ENCODE data around the gene EEF2KMT. TPM values are rescaled to one million over a fixed set of nuclear protein-coding genes. Genes with fewer than 3 reads are reported as not detected.
A peak's percentile ranks its signal among the peaks of the same experiment; 100 is the strongest.
"Not testable (repeated sequence)": the region's sequence is repeated elsewhere in the genome, so short reads cannot be mapped to it uniquely, and the experiment has no call there.

EEF2KMT gene
- total RNA-seq, 3 donors from 2014 or later, result 19.8 to 30.2 (median 27.3) TPM

GRCh38 chr16:5103296-5104032 is 5.9 kb upstream of the EEF2KMT start:
- not testable (repeated sequence) for DNase-seq; H3K9me3 Mint-ChIP-seq; H3K4me3 Mint-ChIP-seq; H3K27me3 Mint-ChIP-seq (ENCODE audit: low read depth); H3K4me1 Mint-ChIP-seq (ENCODE audit: low read depth); H3K36me3 Mint-ChIP-seq (ENCODE audit: insufficient read depth); ATAC-seq

DNA sequence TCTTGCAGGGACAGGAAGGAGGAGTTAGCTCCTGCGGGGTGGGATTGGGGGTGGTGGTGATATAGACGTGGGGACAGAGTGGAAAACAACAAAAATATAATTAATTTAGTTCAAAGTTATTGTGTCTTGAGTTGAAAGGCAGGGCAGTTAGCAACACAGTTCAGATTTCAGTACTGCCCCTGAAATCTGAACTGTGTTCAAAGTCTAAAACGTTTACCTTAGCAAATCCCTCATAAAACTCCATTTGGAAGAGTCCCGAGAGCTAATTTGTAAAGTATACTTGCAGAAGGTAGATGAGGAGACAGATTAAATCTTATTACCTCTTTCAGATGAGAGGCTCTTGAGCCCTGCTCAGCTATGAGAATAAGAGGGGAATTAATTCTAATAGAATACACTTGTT is 1.6 kb upstream of the EEF2KMT start:
- H3K36me3 Mint-ChIP-seq (ENCODE audit: insufficient read depth); H3K9me3 Mint-ChIP-seq; DNase-seq; ATAC-seq; H3K27me3 Mint-ChIP-seq (ENCODE audit: low read depth): not testable (repeated sequence)
- Mint-ChIP-seq H3K4me1 (ENCODE audit: low read depth) (peaks cover 23% of the 10 kb centered on the region), H3K4me3 (peak overlapping the region; percentile 89)

- Mint-ChIP-seq H3K4me1 (ENCODE audit: low read depth) (peaks cover 23% of the 10 kb centered on the region), H3K4me3 (peak overlapping the region; percentile 89)
- H3K36me3 Mint-ChIP-seq (ENCODE audit: insufficient read depth); H3K27me3 Mint-ChIP-seq (ENCODE audit: low read depth); H3K9me3 Mint-ChIP-seq; ATAC-seq: not testable (repeated sequence)
- DNase-seq, result peak; percentile 96
Measured at GRCh38 chr16:5098221-5099159, 895 bp upstream of the EEF2KMT start.

DNA sequence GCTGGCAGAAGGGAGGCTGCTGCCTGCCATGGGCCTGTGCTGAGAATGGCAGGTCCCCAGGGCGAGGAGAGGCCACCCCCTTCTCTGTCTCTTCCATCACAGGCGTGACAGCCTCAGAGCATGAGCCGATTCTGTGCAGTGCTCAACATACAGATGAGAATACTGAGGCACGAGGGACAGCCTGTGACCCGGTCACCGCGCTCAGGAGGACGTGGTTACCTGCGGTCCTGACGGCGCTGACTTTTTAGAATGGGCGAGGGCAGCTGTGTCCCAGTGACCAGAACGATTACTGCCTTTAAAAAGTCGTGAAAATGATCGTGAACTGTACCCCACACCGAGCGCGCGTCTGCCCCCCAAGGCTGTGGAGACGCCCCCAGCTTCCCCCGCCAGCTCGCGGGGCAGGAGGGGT is 530 bp downstream of the EEF2KMT start:
- not testable (repeated sequence) for ATAC-seq

DNA sequence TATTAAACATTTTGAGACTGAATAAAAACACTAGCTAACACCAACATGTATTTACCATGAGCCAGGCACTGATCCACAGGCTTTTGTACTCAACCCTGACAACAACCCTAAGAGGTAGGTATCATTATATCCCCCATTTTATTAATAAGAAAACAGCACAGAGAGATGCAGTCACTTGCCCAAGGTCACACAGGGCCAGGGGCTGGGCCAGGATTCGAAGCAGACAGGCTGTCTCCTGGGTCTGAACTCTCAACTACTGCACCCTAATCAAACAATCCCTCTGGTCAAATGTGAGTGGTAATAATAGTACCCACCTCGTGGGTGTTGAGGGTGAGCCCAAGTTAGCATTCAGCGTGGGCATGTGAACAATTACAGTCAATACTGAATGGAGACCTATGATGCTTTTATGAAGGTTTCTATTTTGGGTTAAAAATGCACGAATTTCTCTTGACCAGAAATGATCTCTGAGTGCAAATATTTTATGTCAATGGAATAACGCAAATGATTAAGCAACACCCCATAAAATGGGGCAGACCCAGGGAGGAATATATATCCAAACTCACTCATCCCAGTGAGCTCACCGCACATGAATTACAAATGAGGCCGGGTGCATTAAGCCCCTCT is 1.0 kb downstream of the EEF2KMT start:
- H3K9me3 Mint-ChIP-seq; H3K27me3 Mint-ChIP-seq (ENCODE audit: low read depth); DNase-seq; H3K36me3 Mint-ChIP-seq (ENCODE audit: insufficient read depth); ATAC-seq: not testable (repeated sequence)
- H3K4me3 Mint-ChIP-seq, result peak overlapping the region; percentile 89
- H3K4me1 Mint-ChIP-seq (ENCODE audit: low read depth), result peaks cover 28% of the 10 kb centered on the region

More for the DNA sequence above, 530 bp downstream of the EEF2KMT start:
- Mint-ChIP-seq H3K4me3 (peak overlapping the region; percentile 89), H3K4me1 (ENCODE audit: low read depth) (peaks cover 27% of the 10 kb centered on the region)
- DNase-seq, result peak; percentile 26
- not testable (repeated sequence) for H3K27me3 Mint-ChIP-seq (ENCODE audit: low read depth); H3K9me3 Mint-ChIP-seq; H3K36me3 Mint-ChIP-seq (ENCODE audit: insufficient read depth)

- H3K27me3 Mint-ChIP-seq (ENCODE audit: low read depth); H3K9me3 Mint-ChIP-seq; H3K36me3 Mint-ChIP-seq (ENCODE audit: insufficient read depth); ATAC-seq; DNase-seq: not testable (repeated sequence)
- H3K4me3 Mint-ChIP-seq, result peak overlapping the region; percentile 35
- peaks cover 28% of the 10 kb centered on the region for H3K4me1 Mint-ChIP-seq (ENCODE audit: low read depth)
Measured at GRCh38 chr16:5095145-5095830, 2.3 kb downstream of the EEF2KMT start.

DNA sequence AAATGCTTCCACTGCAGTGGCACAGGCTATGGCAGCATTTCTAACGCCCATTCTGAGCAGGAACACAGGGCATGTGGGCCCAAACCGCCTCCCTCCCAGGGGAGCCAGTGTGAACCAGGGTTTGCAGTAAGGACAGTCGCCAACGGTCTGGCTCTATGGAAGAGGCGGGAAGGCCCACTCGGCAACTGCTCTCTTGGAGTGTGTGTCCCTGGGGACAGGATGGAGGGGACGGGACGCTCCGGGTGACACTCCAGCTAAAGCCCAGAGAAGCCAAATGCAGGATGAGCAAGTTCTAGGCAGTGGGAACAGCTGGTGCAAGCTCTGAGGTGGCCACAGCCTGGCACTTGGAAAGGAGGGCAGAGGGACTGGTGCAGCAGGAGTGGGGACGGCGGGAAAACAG is 3.8 kb downstream of the EEF2KMT start:
- not testable (repeated sequence) for H3K9me3 Mint-ChIP-seq; H3K36me3 Mint-ChIP-seq (ENCODE audit: insufficient read depth); H3K4me3 Mint-ChIP-seq; H3K27me3 Mint-ChIP-seq (ENCODE audit: low read depth); ATAC-seq; DNase-seq
- H3K4me1 Mint-ChIP-seq (ENCODE audit: low read depth), result peaks cover 26% of the 10 kb centered on the region

DNA sequence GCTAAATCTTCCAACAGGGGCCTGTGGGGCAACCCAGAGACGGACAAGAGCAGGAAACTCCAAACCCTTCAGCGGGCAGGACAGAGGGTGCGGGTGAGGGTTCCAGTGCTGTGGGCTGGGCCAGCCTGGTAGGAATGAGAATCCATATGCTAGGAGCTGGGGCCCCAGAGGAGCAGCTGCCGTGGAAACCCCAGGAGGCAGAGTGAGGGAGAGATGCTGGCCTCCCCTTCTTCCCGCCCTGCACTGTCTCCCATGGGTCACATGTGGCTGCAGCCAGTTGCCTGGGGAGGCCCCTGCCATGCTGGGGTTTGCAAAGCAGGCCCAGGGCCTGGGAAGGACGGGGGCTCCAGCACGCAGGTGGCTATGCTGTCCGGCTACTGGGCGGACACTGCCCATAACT is 4.5 kb downstream of the EEF2KMT start:
- not testable (repeated sequence) for ATAC-seq; H3K27me3 Mint-ChIP-seq (ENCODE audit: low read depth); H3K9me3 Mint-ChIP-seq; H3K36me3 Mint-ChIP-seq (ENCODE audit: insufficient read depth); H3K4me3 Mint-ChIP-seq; DNase-seq
- peaks cover 25% of the 10 kb centered on the region for H3K4me1 Mint-ChIP-seq (ENCODE audit: low read depth)

DNA sequence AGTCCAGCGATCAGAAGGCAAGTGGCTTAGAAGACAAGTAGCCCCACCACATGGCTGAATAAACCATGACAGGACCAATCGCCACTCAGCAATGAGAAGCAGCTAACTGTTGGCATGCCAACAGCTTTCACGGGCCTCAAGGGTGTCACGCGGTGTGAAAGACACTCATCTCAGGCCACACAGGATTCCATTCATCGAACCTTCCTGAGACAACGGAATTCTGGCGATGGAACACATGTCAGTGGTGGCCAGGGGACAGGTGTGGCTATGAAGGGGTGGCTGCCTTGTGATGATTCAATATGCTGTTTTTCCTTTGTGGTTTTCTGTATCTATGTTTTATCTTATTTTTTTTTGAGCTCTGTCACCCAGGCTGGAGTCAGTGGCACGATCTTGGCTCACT is 7.0 kb downstream of the EEF2KMT start:
- DNase-seq; H3K36me3 Mint-ChIP-seq (ENCODE audit: insufficient read depth); H3K27me3 Mint-ChIP-seq (ENCODE audit: low read depth); ATAC-seq; H3K9me3 Mint-ChIP-seq; H3K4me3 Mint-ChIP-seq: not testable (repeated sequence)
- peaks cover 15% of the 10 kb centered on the region for H3K4me1 Mint-ChIP-seq (ENCODE audit: low read depth)

DNA sequence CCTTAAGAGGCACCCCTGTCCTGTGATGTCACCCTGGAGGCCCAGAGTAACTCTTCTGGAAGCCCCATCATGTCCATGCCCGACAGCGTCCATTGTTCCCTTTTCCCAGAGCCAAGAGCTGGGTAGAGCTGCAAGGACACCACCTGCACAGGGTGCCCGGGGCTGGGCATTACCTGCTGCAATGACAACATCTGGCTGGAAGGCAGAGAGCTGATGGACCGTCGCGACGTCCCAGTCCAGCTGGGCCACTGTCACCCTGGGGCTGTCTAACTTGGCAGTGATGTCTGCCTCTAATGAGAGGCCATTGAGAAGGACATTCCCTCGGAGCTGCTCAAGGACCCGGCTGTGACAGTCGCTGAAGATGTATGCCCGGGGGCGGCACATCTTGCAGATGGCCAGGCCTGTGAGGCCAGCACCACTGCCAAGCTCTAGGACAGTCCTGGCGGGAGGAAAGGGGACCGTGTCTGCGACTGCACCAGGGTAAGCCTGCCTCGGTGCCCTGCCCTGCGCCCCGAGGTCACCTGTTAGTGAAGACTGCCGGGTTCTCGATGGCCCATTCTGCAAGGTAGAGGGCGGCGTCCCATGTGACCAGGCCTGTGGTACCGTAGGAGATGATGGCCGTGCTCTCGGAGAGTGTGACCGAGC is 7.6 kb downstream of the EEF2KMT start:
- not testable (repeated sequence) for H3K36me3 Mint-ChIP-seq (ENCODE audit: insufficient read depth); H3K4me1 Mint-ChIP-seq (ENCODE audit: low read depth); H3K27me3 Mint-ChIP-seq (ENCODE audit: low read depth)

GRCh38 chr16:5088936-5089335 is 8.7 kb downstream of the EEF2KMT start:
- not testable (repeated sequence) for ATAC-seq, H3K4me3 Mint-ChIP-seq

More for the DNA sequence above, 7.6 kb downstream of the EEF2KMT start:
- H3K9me3 Mint-ChIP-seq, ATAC-seq, DNase-seq, H3K4me3 Mint-ChIP-seq: not testable (repeated sequence)

GRCh38 chr16:5088086-5088790 is 9.4 kb downstream of the EEF2KMT start:
- DNase-seq; H3K4me1 Mint-ChIP-seq (ENCODE audit: low read depth); H3K9me3 Mint-ChIP-seq; H3K27me3 Mint-ChIP-seq (ENCODE audit: low read depth); H3K4me3 Mint-ChIP-seq; ATAC-seq: not testable (repeated sequence)
- peaks cover 16% of the 10 kb centered on the region for H3K36me3 Mint-ChIP-seq (ENCODE audit: insufficient read depth)

More at GRCh38 chr16:5088936-5089335, 8.7 kb downstream of the EEF2KMT start:
- not testable (repeated sequence) for H3K9me3 Mint-ChIP-seq; H3K27me3 Mint-ChIP-seq (ENCODE audit: low read depth); H3K4me1 Mint-ChIP-seq (ENCODE audit: low read depth); DNase-seq
- H3K36me3 Mint-ChIP-seq (ENCODE audit: insufficient read depth), result peaks cover 14% of the 10 kb centered on the region

- not testable (repeated sequence) for DNase-seq; H3K4me3 Mint-ChIP-seq; H3K27me3 Mint-ChIP-seq (ENCODE audit: low read depth); H3K9me3 Mint-ChIP-seq; H3K4me1 Mint-ChIP-seq (ENCODE audit: low read depth); ATAC-seq
- H3K36me3 Mint-ChIP-seq (ENCODE audit: insufficient read depth), result peaks cover 20% of the 10 kb centered on the region
Measured at GRCh38 chr16:5085716-5086115, 11.9 kb downstream of the EEF2KMT start.

All from activated T-cell treated with anti-CD3 and anti-CD28 coated beads, Interleukin-2, amount 50 U/mL, for 4 hours (primary cell).